GM12892 (cell line): ENCODE data around the gene PSME2.

Experiments
- POLR2A ChIP-seq: IDR thresholded peaks from 2 replicates; pipeline ENCODE4 v1.6.1; 2011; ENCODE audit warnings: low read depth, low read length, control low read depth
- POLR2AphosphoS5 ChIP-seq: IDR thresholded peaks from 2 replicates; pipeline ENCODE4 v1.6.1; 2011; ENCODE audit warnings: low read depth, low read length, control low read depth
- TAF1 ChIP-seq: IDR thresholded peaks from 2 replicates; pipeline ENCODE4 v1.6.1; 2011; ENCODE audit warnings: low read depth, mild to moderate bottlenecking, control low read depth, low read length, borderline replicate concordance

DNA sequence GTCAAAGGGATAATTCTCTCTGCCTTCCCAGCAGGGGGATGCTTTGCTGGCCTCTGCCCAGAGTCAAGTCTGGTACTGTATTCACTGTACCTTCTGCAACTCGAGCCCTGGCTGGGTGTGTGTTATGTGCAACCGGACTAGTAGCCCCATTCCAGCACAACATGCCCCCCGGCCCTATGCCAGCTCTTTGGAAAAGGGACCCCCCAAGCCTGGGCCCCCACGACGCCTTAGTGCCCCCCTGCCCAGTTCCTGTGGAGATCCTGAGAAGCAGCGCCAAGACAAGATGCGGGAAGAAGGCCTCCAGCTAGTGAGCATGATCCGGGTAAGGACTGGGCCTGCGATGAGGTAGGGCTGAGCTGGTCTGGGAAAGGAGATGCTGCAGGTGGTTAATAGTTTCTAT lies 4.2 kb upstream of the PSME2 start:
- no peak for TF ChIP-seq POLR2A
- no peak for TF ChIP-seq TAF1
- no peak for TF ChIP-seq POLR2AphosphoS5
